GM12878 (cell line): Measurements from ENCODE around the gene TTR.

Source experiments
- ATF3 ChIP-seq: IDR thresholded peaks from 2 replicates; pipeline ENCODE4 v1.6.1; 2011; ENCODE audit warnings: low read depth, mild to moderate bottlenecking, low read length, moderate library complexity, borderline replicate concordance; ENCODE audit errors: extremely low read depth
- BHLHE40 ChIP-seq, 2 experiments: fragments of 450-650 bp in 1 of 2; IDR thresholded peaks; 2 replicates each; pipeline ENCODE4 v1.6.1; 2011 to 2017; ENCODE audit warnings: low read depth in 2 of 2, borderline replicate concordance in 1 of 2, improper control_type of control experiment in 1 of 2, low read length in 1 of 2, mild to moderate bottlenecking in 1 of 2
- CEBPB ChIP-seq, 2 experiments: fragments of 150-350 bp in 1 of 2; IDR thresholded peaks; 2 replicates each; pipeline ENCODE4 v1.6.1; 2012 to 2014; ENCODE audit warnings: low read depth in 2 of 2, low read length in 2 of 2, borderline replicate concordance in 1 of 2, inconsistent platforms in 1 of 2
- CTCF ChIP-seq, 3 experiments: IDR thresholded peaks in 2 of 3; conservative IDR thresholded peaks in 1 of 3; 2 replicates each; pipeline ENCODE4 v1.5.1; 2011; ENCODE audit warnings: low read depth in 3 of 3, low read length in 3 of 3, mild to moderate bottlenecking in 3 of 3, control low read depth in 2 of 3, moderate library complexity in 2 of 3, inconsistent platforms in 1 of 3, mixed read lengths in 1 of 3; ENCODE audit not compliant: control insufficient read depth in 2 of 3, insufficient read depth in 1 of 3; ENCODE audit errors: extremely low read depth in 1 of 3
- EZH2 ChIP-seq: IDR thresholded peaks from 2 replicates; pipeline ENCODE4 v1.6.1; 2012; ENCODE audit warnings: low read depth, mild to moderate bottlenecking, control low read depth, inconsistent platforms, low read length, borderline replicate concordance; ENCODE audit not compliant: control insufficient read depth
- IKZF2 ChIP-seq, 2 experiments: fragments of 450-650 bp; IDR thresholded peaks; 2 replicates each; pipeline ENCODE4 v1.6.1; 2017; ENCODE audit warnings: mild to moderate bottlenecking in 2 of 2, moderate library complexity in 2 of 2
- MXI1 ChIP-seq: fragments of 150-350 bp; IDR thresholded peaks from 2 replicates; pipeline ENCODE4 v1.6.1; 2011; ENCODE audit warnings: low read depth, mild to moderate bottlenecking, inconsistent platforms, low read length, improper control_type of control experiment
- PAX8 ChIP-seq: fragments of 450-650 bp; IDR thresholded peaks from 2 replicates; pipeline ENCODE4 v1.6.1; 2017; ENCODE audit warnings: mild to moderate bottlenecking, moderate library complexity
- POLR2A ChIP-seq: IDR thresholded peaks from 2 replicates; pipeline ENCODE4 v1.6.1; 2011; ENCODE audit warnings: low read depth, mild to moderate bottlenecking, low read length
- POLR2AphosphoS5 ChIP-seq: IDR thresholded peaks from 2 replicates; pipeline ENCODE4 v1.6.1; 2011; ENCODE audit warnings: mild to moderate bottlenecking, low read length, inconsistent platforms
- REST ChIP-seq: IDR thresholded peaks from 2 replicates; pipeline ENCODE4 v1.6.1; 2012; ENCODE audit warnings: mild to moderate bottlenecking, low read depth, low read length
- SREBF1 ChIP-seq: IDR thresholded peaks from 2 replicates; pipeline ENCODE4 v1.6.1; 2012; ENCODE audit warnings: mild to moderate bottlenecking, low read length
- TAF1 ChIP-seq: IDR thresholded peaks from 2 replicates; pipeline ENCODE4 v1.6.1; 2011; ENCODE audit warnings: mild to moderate bottlenecking, low read depth, low read length, borderline replicate concordance

GRCh38 chr18:31566576-31567306, 24.9 kb upstream of the TTR start:
- TF ChIP-seq IKZF2 (IDR thresholded peaks at IDR 0.05) (no peak), BHLHE40 (IDR thresholded peaks at IDR 0.05; ENCODE audit: borderline replicate concordance in 1 of 2, low read depth in 2 of 2, low read length in 1 of 2) (no peak), EZH2 (no peak), PAX8 (no peak), CTCF (IDR thresholded peaks at IDR 0.05 in 2 of 3, conservative IDR thresholded peaks at IDR 0.05 in 1 of 3; ENCODE audit: control insufficient read depth in 2 of 3, extremely low read depth in 1 of 3, insufficient read depth in 1 of 3, low read depth in 3 of 3, low read length in 3 of 3) (no peak), POLR2A (no peak), REST (no peak), MXI1 (no peak), CEBPB (IDR thresholded peaks at IDR 0.05; ENCODE audit: borderline replicate concordance in 1 of 2, low read depth in 2 of 2, low read length in 2 of 2) (no peak), TAF1 (no peak), ATF3 (no peak), POLR2AphosphoS5 (no peak), SREBF1 (no peak)
